ENCODE data around the gene DOCK3. TPM values are rescaled to one million over a fixed set of nuclear protein-coding genes. Genes with fewer than 3 reads are reported as not detected.

The DOCK3 gene
- total RNA-seq, 1 experiment from 2014 or later, result 0.47 TPM

- no peaks in the 10 kb centered on the region for H3K36me3 ChIP-seq (ENCODE audit: insufficient read depth, low read length, poor library complexity, severe bottlenecking)
- no peak overlapping the region for H3K4me3 ChIP-seq (ENCODE audit: low read depth, low read length, poor library complexity, severe bottlenecking)
- intact Hi-C loops (cut with micrococcal nuclease; ENCODE audit: unreplicated experiment), result no loop called here
- DNase-seq (ENCODE audit: low spot score), result no peak
- H3K4me1 ChIP-seq (ENCODE audit: insufficient read depth, low read length, poor library complexity, severe bottlenecking), result no peaks in the 10 kb centered on the region
- BruUV-seq (replicated peaks), result no TSS peak
- ChIA-PET CTCF (no interaction called here), POLR2A (ENCODE audit: low non-redundant PET) (no interaction called here)
- H3K27ac ChIP-seq (ENCODE audit: low read depth, low read length, poor library complexity, severe bottlenecking), result no peak overlapping the region
- TF ChIP-seq, protein P1, sequence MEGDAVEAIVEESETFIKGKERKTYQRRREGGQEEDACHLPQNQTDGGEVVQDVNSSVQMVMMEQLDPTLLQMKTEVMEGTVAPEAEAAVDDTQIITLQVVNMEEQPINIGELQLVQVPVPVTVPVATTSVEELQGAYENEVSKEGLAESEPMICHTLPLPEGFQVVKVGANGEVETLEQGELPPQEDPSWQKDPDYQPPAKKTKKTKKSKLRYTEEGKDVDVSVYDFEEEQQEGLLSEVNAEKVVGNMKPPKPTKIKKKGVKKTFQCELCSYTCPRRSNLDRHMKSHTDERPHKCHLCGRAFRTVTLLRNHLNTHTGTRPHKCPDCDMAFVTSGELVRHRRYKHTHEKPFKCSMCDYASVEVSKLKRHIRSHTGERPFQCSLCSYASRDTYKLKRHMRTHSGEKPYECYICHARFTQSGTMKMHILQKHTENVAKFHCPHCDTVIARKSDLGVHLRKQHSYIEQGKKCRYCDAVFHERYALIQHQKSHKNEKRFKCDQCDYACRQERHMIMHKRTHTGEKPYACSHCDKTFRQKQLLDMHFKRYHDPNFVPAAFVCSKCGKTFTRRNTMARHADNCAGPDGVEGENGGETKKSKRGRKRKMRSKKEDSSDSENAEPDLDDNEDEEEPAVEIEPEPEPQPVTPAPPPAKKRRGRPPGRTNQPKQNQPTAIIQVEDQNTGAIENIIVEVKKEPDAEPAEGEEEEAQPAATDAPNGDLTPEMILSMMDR (conservative IDR thresholded peaks at IDR 0.05; ENCODE audit: low read depth, low read length), result no peak
- no peak for TF ChIP-seq EZH2 (IDR thresholded peaks at IDR 0.05; ENCODE audit: borderline replicate concordance, low read depth, low read length, poor library complexity, severe bottlenecking)
- H3K27me3 ChIP-seq (replicated peaks; ENCODE audit: insufficient read depth, low read depth, low read length, poor library complexity), result no peaks in the 10 kb centered on the region
- H3K9me3 ChIP-seq (ENCODE audit: low read depth, low read length, poor library complexity, severe bottlenecking), result no peaks in the 10 kb centered on the region
Measured at GRCh38 chr3:51340989-51341636, 666.4 kb downstream of the DOCK3 start.

DNA sequence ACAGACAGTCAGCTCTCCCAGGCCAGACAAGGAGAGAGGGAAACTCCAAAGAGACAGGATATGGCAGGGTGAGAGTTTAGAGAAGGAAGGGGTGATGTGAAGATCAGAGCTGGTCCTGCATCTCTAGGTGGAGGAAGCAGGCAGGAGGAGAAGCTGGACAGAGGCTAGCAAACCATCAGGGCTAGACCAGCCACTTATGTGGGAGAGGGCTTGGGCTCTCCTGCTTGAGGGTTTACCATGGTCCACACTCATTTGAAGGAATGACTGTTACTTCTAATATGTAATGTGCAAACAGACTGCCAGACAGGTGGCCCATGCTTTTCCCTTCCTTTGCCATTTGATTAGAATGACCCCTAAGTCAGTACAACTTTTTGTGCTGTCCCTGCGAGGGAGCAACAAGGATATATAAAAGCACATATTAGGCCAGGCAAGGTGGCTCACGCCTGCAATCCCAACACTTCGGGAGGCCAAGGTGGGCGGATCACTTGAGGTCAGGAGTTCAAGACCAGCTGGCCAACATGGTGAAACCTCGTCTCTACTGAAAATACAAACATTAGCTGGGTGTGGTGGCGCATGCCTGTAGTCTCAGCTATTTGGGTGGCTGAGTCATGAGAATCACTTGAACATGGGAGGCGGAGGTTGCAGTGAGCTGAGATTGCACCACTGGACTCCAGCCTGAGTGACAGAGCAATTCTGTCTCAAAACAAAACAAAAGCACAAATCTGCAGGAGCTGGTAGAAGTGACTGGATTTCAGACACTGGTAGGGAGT is 669.4 kb downstream of the DOCK3 start:
- BruUV-seq (replicated peaks), result no TSS peak
- no peak for DNase-seq (ENCODE audit: low spot score)
- CTCF ChIA-PET, result no interaction called here

GRCh38 chr3:51350751-51351150 is 676.0 kb downstream of the DOCK3 start:
- CTCF ChIA-PET, result no interaction called here
- DNase-seq (ENCODE audit: low spot score), result no peak
- TF ChIP-seq EZH2 (IDR thresholded peaks at IDR 0.05; ENCODE audit: borderline replicate concordance, low read depth, low read length, poor library complexity, severe bottlenecking), result no peak
- TF ChIP-seq, protein P1 (conservative IDR thresholded peaks at IDR 0.05; ENCODE audit: low read depth, low read length), result no peak
- Histone ChIP-seq H3K36me3 (ENCODE audit: insufficient read depth, low read length, poor library complexity, severe bottlenecking) (no peaks in the 10 kb centered on the region), H3K4me3 (ENCODE audit: low read depth, low read length, poor library complexity, severe bottlenecking) (no peak overlapping the region), H3K27ac (ENCODE audit: low read depth, low read length, poor library complexity, severe bottlenecking) (no peak overlapping the region), H3K9me3 (ENCODE audit: low read depth, low read length, poor library complexity, severe bottlenecking) (no peaks in the 10 kb centered on the region), H3K27me3 (replicated peaks; ENCODE audit: insufficient read depth, low read depth, low read length, poor library complexity) (no peaks in the 10 kb centered on the region), H3K4me1 (ENCODE audit: insufficient read depth, low read length, poor library complexity, severe bottlenecking) (no peaks in the 10 kb centered on the region)
- no TSS peak for BruUV-seq (replicated peaks)
- POLR2A ChIA-PET (ENCODE audit: low non-redundant PET), result no interaction called here
- intact Hi-C loops (cut with micrococcal nuclease; ENCODE audit: unreplicated experiment), result no loop called here

More for the DNA sequence above, 669.4 kb downstream of the DOCK3 start:
- TF ChIP-seq, protein P1 (conservative IDR thresholded peaks at IDR 0.05; ENCODE audit: low read depth, low read length), result no peak
- TF ChIP-seq EZH2 (IDR thresholded peaks at IDR 0.05; ENCODE audit: borderline replicate concordance, low read depth, low read length, poor library complexity, severe bottlenecking), result no peak
- no peaks in the 10 kb centered on the region for H3K9me3 ChIP-seq (ENCODE audit: low read depth, low read length, poor library complexity, severe bottlenecking)
- no peak overlapping the region for H3K4me3 ChIP-seq (ENCODE audit: low read depth, low read length, poor library complexity, severe bottlenecking)
- H3K4me1 ChIP-seq (ENCODE audit: insufficient read depth, low read length, poor library complexity, severe bottlenecking), result no peaks in the 10 kb centered on the region
- H3K27ac ChIP-seq (ENCODE audit: low read depth, low read length, poor library complexity, severe bottlenecking), result no peak overlapping the region
- intact Hi-C loops (cut with micrococcal nuclease; ENCODE audit: unreplicated experiment), result no loop called here
- no peaks in the 10 kb centered on the region for H3K36me3 ChIP-seq (ENCODE audit: insufficient read depth, low read length, poor library complexity, severe bottlenecking)
- POLR2A ChIA-PET (ENCODE audit: low non-redundant PET), result no interaction called here
- H3K27me3 ChIP-seq (replicated peaks; ENCODE audit: insufficient read depth, low read depth, low read length, poor library complexity), result no peaks in the 10 kb centered on the region
